IMR-90 (cell line): ENCODE data around the gene RIPOR2. TPM values are rescaled to one million over a fixed set of nuclear protein-coding genes. Genes with fewer than 3 reads are reported as not detected.

Source experiments
- ATAC-seq: fragments of 200-7000 bp; cut with Tn5 transposase; 2 replicates; pipeline ENCODE4 v1.9.1; 2020; ENCODE audit warnings: low read depth, mild to moderate bottlenecking, moderate library complexity
- BruUV-seq: library from RNA; stranded (reverse); fragments of 400-500 nt; replicated peaks from 2 replicates; lab custom pipeline; 2021; lab: Mats Ljungman, UMichigan
- CTCF ChIA-PET: fragments of 300-600 bp; formaldehyde crosslinking; extraction: SDS; loops from one replicate; lab custom pipeline; 2021; ENCODE audit warnings: antibody characterized with exemption; lab: Yijun Ruan, JAX
- POLR2A ChIA-PET: fragments of 300-600 bp; sonication (Branson Sonifier 250); formaldehyde crosslinking; loops from one replicate; lab custom pipeline; 2022; ENCODE audit warnings: antibody characterized with exemption; ENCODE audit not compliant: unreplicated experiment; lab: Charles Lee
- DNase-seq: peaks from one replicate; pipeline ENCODE4 v3.0.0; 2013
- H2AFZ ChIP-seq: replicated peaks from 2 replicates; pipeline ENCODE3; 2013; ENCODE audit warnings: low read length, mild to moderate bottlenecking; ENCODE audit not compliant: poor library complexity
- H2AK5ac ChIP-seq: 2 replicates; pipeline ENCODE4 v1.6.1; 2013; ENCODE audit warnings: low read depth, low read length, inconsistent platforms
- H2AK9ac ChIP-seq: replicated peaks from 2 replicates; pipeline ENCODE3; 2013; ENCODE audit warnings: mild to moderate bottlenecking, low read depth, low read length, moderate library complexity; ENCODE audit not compliant: poor library complexity
- H2BK120ac ChIP-seq: 2 replicates; pipeline ENCODE4 v1.6.1; 2013; ENCODE audit warnings: low read depth, low read length, inconsistent platforms
- H2BK15ac ChIP-seq: 3 replicates; pipeline ENCODE4 v1.6.1; 2013; ENCODE audit warnings: low read depth, low read length, inconsistent platforms
- H2BK20ac ChIP-seq: 2 replicates; pipeline ENCODE4 v1.6.1; 2013; ENCODE audit warnings: low read depth, mild to moderate bottlenecking, inconsistent platforms, low read length, moderate library complexity
- H2BK5ac ChIP-seq: 2 replicates; pipeline ENCODE4 v1.6.1; 2013; ENCODE audit warnings: mild to moderate bottlenecking, low read depth, low read length, inconsistent platforms; ENCODE audit not compliant: poor library complexity, severe bottlenecking
- H3K14ac ChIP-seq: replicated peaks from 2 replicates; pipeline ENCODE4 v1.6.1; 2013; ENCODE audit warnings: low read depth, low read length, inconsistent platforms
- H3K18ac ChIP-seq: 2 replicates; pipeline ENCODE4 v1.6.1; 2013; ENCODE audit warnings: low read depth, low read length, control low read depth
- H3K23ac ChIP-seq: 2 replicates; pipeline ENCODE4 v1.6.1; 2013; ENCODE audit warnings: low read depth, low read length, inconsistent platforms
- H3K27ac ChIP-seq: 2 replicates; pipeline ENCODE4 v1.5.1; 2013; ENCODE audit warnings: mild to moderate bottlenecking, control low read depth, low read length; ENCODE audit not compliant: insufficient read depth
- H3K27me3 ChIP-seq: 2 replicates; pipeline ENCODE4 v1.6.1; 2013; ENCODE audit warnings: low read length; ENCODE audit not compliant: control insufficient read depth, insufficient read depth
- H3K36me3 ChIP-seq: 2 replicates; pipeline ENCODE4 v1.6.1; 2013; ENCODE audit warnings: low read length, mixed read lengths; ENCODE audit not compliant: control insufficient read depth, insufficient read depth
- H3K4ac ChIP-seq: 2 replicates; pipeline ENCODE4 v1.6.1; 2013; ENCODE audit warnings: low read depth, low read length, inconsistent platforms
- H3K4me1 ChIP-seq: 2 replicates; pipeline ENCODE4 v1.6.1; 2013; ENCODE audit warnings: low read length, mixed read lengths; ENCODE audit not compliant: control insufficient read depth, insufficient read depth
- H3K4me2 ChIP-seq: 2 replicates; pipeline ENCODE4 v1.6.1; 2013; ENCODE audit warnings: low read depth, mild to moderate bottlenecking, control low read depth, low read length, moderate library complexity
- H3K4me3 ChIP-seq: 2 replicates; pipeline ENCODE4 v1.5.1; 2013; ENCODE audit warnings: low read depth, mild to moderate bottlenecking, control low read depth, low read length, moderate library complexity; ENCODE audit not compliant: insufficient read depth
- H3K56ac ChIP-seq: 2 replicates; pipeline ENCODE4 v1.6.1; 2013; ENCODE audit warnings: low read length, inconsistent platforms; ENCODE audit not compliant: insufficient read depth; ENCODE audit errors: extremely low read depth
- H3K79me1 ChIP-seq, 2 experiments: 2 replicates each; pipeline ENCODE4 v1.6.1; 2013; ENCODE audit warnings: low read length in 2 of 2, inconsistent platforms in 1 of 2, low read depth in 1 of 2
- H3K9ac ChIP-seq: 2 replicates; pipeline ENCODE4 v1.6.1; 2013; ENCODE audit warnings: low read depth, low read length, control low read depth
- H3K9me1 ChIP-seq: 2 replicates; pipeline ENCODE4 v1.6.1; 2013; ENCODE audit warnings: low read length, inconsistent platforms; ENCODE audit not compliant: insufficient read depth
- H3K9me3 ChIP-seq: 2 replicates; pipeline ENCODE4 v1.6.1; 2013; ENCODE audit warnings: low read length; ENCODE audit not compliant: control insufficient read depth, insufficient read depth
- H4K20me1 ChIP-seq: 2 replicates; pipeline ENCODE4 v1.6.1; 2013; ENCODE audit warnings: low read length, inconsistent platforms; ENCODE audit not compliant: insufficient read depth
- H4K5ac ChIP-seq: 2 replicates; pipeline ENCODE4 v1.6.1; 2013; ENCODE audit warnings: mild to moderate bottlenecking, low read depth, low read length, control low read depth
- H4K8ac ChIP-seq, 2 experiments: 2 replicates each; pipeline ENCODE4 v1.6.1; 2013; ENCODE audit warnings: low read depth in 2 of 2, low read length in 2 of 2, control low read depth in 1 of 2, inconsistent platforms in 1 of 2
- H4K91ac ChIP-seq: 2 replicates; pipeline ENCODE4 v1.6.1; 2013; ENCODE audit warnings: low read depth, low read length, inconsistent platforms; ENCODE audit not compliant: insufficient read depth
- CEBPB ChIP-seq: IDR thresholded peaks from 2 replicates; pipeline ENCODE4 v1.6.1; 2012; ENCODE audit warnings: low read depth, low read length, improper control_type of control experiment
- CHD1 ChIP-seq: IDR thresholded peaks from 2 replicates; pipeline ENCODE4 v1.6.1; 2012; ENCODE audit warnings: low read depth, low read length, improper control_type of control experiment
- FOS ChIP-seq: fragments of 150-350 bp; IDR thresholded peaks from 2 replicates; pipeline ENCODE4 v1.6.1; 2016; ENCODE audit warnings: low read depth, low read length
- POLR2A ChIP-seq: IDR thresholded peaks from 2 replicates; pipeline ENCODE4 v1.6.1; 2012; ENCODE audit warnings: mild to moderate bottlenecking, low read depth, low read length
- RAD21 ChIP-seq: IDR thresholded peaks from 2 replicates; pipeline ENCODE4 v1.6.1; 2012; ENCODE audit warnings: low read length, improper control_type of control experiment
- WGBS, 2 experiments: methylation state at CpG; one replicate each; pipeline versions ENCODE4 v1.1.5 to v1.1.7; 2013; ENCODE audit warnings: missing lambda C conversion rate in 2 of 2; ENCODE audit not compliant: insufficient read length in 1 of 2; ENCODE audit errors: extremely low coverage in 2 of 2; 5-methylcytosine and 5-hydroxymethylcytosine counted together
- dilution Hi-C: fragments of 300-500 bp; cut with HindIII; formaldehyde crosslinking; loops from one replicate; pipeline ENCODE4 v1.14.3; 2018; ENCODE audit warnings: low sequenced_read_pairs; ENCODE audit not compliant: unreplicated experiment
- in situ Hi-C: fragments of 300-500 bp; cut with MboI; formaldehyde crosslinking; loops from 3 replicates; pipeline ENCODE4 v1.14.3; 2019; ENCODE audit warnings: low sequenced_read_pairs, inconsistent platforms, mixed read lengths
- intact Hi-C: fragments of 100-400 bp; cut with micrococcal nuclease; formaldehyde crosslinking; loops from 2 replicates; pipeline ENCODE4 v1.10.0; 2022
- polyA plus RNA-seq, 3 experiments: library from polyadenylated mRNA; depleted of rRNA; stranded (reverse); fragments of >200 nt; gene quantifications; 2 replicates each; pipeline ENCODE4 v1.2.3, GENCODE V29; 2012; ENCODE audit warnings: low replicate concordance in 1 of 3
- total RNA-seq: library from RNA; depleted of rRNA; stranded (reverse); fragments of >200 nt; gene quantifications from 2 replicates; pipeline ENCODE4 v1.2.3, GENCODE V29; 2012

The RIPOR2 gene
- total and polyA plus RNA-seq, 2 of the 4 experiments (the other 2 are of a cell fraction): 1.1 to 1.2 TPM

DNA sequence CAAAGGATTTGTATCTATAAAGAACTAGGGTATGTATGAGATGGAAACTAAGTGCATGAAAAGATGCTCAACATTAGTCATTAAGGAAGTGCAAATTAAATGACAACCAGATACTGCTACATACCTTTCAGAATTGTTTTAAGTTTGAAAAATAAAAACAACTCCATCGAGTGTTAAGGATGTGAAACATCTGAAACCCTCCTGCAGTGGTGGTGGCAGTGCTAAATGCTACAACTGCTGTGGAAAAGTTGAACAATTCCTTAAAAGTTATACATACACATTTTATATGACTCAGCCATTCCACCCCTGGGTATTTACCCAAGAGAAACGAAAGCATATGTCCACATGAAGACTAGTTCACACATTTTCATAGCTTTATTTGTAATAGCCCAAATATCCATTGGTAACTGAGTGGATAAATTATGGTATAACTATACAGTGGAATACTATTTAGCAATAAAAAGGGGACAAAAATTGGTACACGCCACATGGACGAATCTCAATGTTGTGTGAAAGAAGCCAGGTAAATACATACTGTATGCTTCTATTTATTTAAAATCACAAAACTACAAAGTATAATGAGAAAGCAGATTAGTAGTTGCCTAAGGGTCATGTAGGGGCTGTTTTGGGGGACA lies 147.6 kb downstream of the RIPOR2 start:
- no peak overlapping the region for H3K4me3 ChIP-seq
- no peak overlapping the region for H4K8ac ChIP-seq
- H3K14ac ChIP-seq: no peak overlapping the region
- no peak overlapping the region for H2AFZ ChIP-seq
- H3K9me3 ChIP-seq: no peaks in the 10 kb centered on the region
- H4K5ac ChIP-seq: no peak overlapping the region; the same call in 1 of the 2 replicates
- H3K4ac ChIP-seq: no peak overlapping the region
- peaks cover 0 to 3% of the 10 kb centered on the region in 2 experiments; a peak in 3 of 4 replicates for H3K79me1 ChIP-seq
- ATAC-seq (peak; percentile 90), DNase-seq (peak; percentile 81)
- H3K9me1 ChIP-seq: 0 out of 2 replicates have a peak, but pooled peaks cover 3% of the 10 kb centered on the region
- H3K18ac ChIP-seq: no peak overlapping the region; the same call in 1 of the 2 replicates
- TF ChIP-seq RAD21 (no peak), POLR2A (no peak), CEBPB (no peak), FOS (peak; percentile 33; the same call in 1 of the 2 replicates), CHD1 (no peak)
- H3K4me2 ChIP-seq: peak overlapping the region; percentile 46; the same call in 1 of the 2 replicates
- no peak overlapping the region for H3K27ac ChIP-seq
- no peak overlapping the region for H4K91ac ChIP-seq
- no peaks in the 10 kb centered on the region for H4K20me1 ChIP-seq
- no peak overlapping the region for H2AK5ac ChIP-seq
- no peak overlapping the region for H2BK15ac ChIP-seq
- in situ Hi-C loops (no loop called here), dilution Hi-C loops (no loop called here), intact Hi-C loops (no loop called here)
- CTCF ChIA-PET: interaction anchor here (0.6 to 1.1 kb wide), 2 partner anchors 9 to 65 kb away, joined by 3 read pairs; no protein-coding TSS in a partner anchor
- no peak overlapping the region for H3K56ac ChIP-seq
- H3K4me1 ChIP-seq: no peaks in the 10 kb centered on the region
- peaks cover 6% of the 10 kb centered on the region for H3K36me3 ChIP-seq
- H3K27me3 ChIP-seq: no peaks in the 10 kb centered on the region
- no peak overlapping the region for H3K23ac ChIP-seq
- no TSS peak for BruUV-seq
- no CpG with 5 or more reads among the region's 4 CpGs for WGBS, 2 experiments
- H2BK5ac ChIP-seq: peak overlapping the region; percentile 70
- H2BK20ac ChIP-seq: no peak overlapping the region
- no peak overlapping the region for H2BK120ac ChIP-seq
- no peak overlapping the region for H2AK9ac ChIP-seq
- H3K9ac ChIP-seq: no peak overlapping the region
- POLR2A ChIA-PET: no interaction called here
